ENCODE data around the gene CRADD. TPM values are rescaled to one million over a fixed set of nuclear protein-coding genes. Genes with fewer than 3 reads are reported as not detected.

CRADD gene
- total RNA-seq, 2 experiments from 2014 or later: 7.0 to 11.3 TPM

- Mint-ChIP-seq H3K27ac (no peak overlapping the region), H3K36me3 (ENCODE audit: low read depth) (no peaks in the 10 kb centered on the region), H3K4me3 (no peak overlapping the region), H3K9me3 (no peaks in the 10 kb centered on the region), H3K27me3 (no peaks in the 10 kb centered on the region), H3K4me1 (ENCODE audit: low read depth) (no peaks in the 10 kb centered on the region)
- no peak for DNase-seq
- no peak for TF ChIP-seq CTCF (IDR thresholded peaks at IDR 0.05)
- ChIA-PET POLR2A (no interaction called here), CTCF (no interaction called here)
- no peak for ATAC-seq
- intact Hi-C loops (cut with micrococcal nuclease): no loop called here
These were observed 159.6 kb downstream of the CRADD start for GRCh38 chr12:93836620-93837260.

- POLR2A ChIA-PET: interaction anchor here (1.1 kb wide), 1 partner anchor 64 kb away, joined by 3 read pairs; no protein-coding TSS in a partner anchor
- intact Hi-C loops (cut with micrococcal nuclease): no loop called here
- Mint-ChIP-seq H3K9me3 (no peaks in the 10 kb centered on the region), H3K27ac (no peak overlapping the region), H3K27me3 (no peaks in the 10 kb centered on the region), H3K4me3 (no peak overlapping the region), H3K36me3 (ENCODE audit: low read depth) (no peaks in the 10 kb centered on the region), H3K4me1 (ENCODE audit: low read depth) (no peaks in the 10 kb centered on the region)
- no peak for TF ChIP-seq CTCF (IDR thresholded peaks at IDR 0.05)
- CTCF ChIA-PET: interaction anchor here (0.7 to 1.2 kb wide), 2 partner anchors 11 to 62 kb away, joined by 3 read pairs; no protein-coding TSS in a partner anchor
- DNase-seq: no peak
- no peak for ATAC-seq
These were observed 161.0 kb downstream of the CRADD start for GRCh38 chr12:93838193-93838592.

- Mint-ChIP-seq H3K4me1 (ENCODE audit: low read depth) (no peaks in the 10 kb centered on the region), H3K4me3 (no peak overlapping the region), H3K36me3 (ENCODE audit: low read depth) (no peaks in the 10 kb centered on the region), H3K27me3 (no peaks in the 10 kb centered on the region), H3K27ac (no peak overlapping the region), H3K9me3 (no peaks in the 10 kb centered on the region)
- CTCF ChIA-PET: interaction anchor here (1.2 kb wide), 1 partner anchor 61 kb away, joined by 3 read pairs; no protein-coding TSS in a partner anchor
- ATAC-seq (no peak), DNase-seq (no peak)
- intact Hi-C loops (cut with micrococcal nuclease): no loop called here
- TF ChIP-seq CTCF (IDR thresholded peaks at IDR 0.05): no peak
- POLR2A ChIA-PET: interaction anchor here (1.1 kb wide), 1 partner anchor 65 kb away, joined by 3 read pairs; no protein-coding TSS in a partner anchor
These were observed 161.9 kb downstream of the CRADD start for GRCh38 chr12:93839064-93839463.

GRCh38 chr12:93841671-93842070 is 164.5 kb downstream of the CRADD start:
- Mint-ChIP-seq H3K27ac (no peak overlapping the region), H3K9me3 (no peaks in the 10 kb centered on the region), H3K4me3 (no peak overlapping the region), H3K27me3 (no peaks in the 10 kb centered on the region), H3K4me1 (ENCODE audit: low read depth) (peaks cover 2% of the 10 kb centered on the region), H3K36me3 (ENCODE audit: low read depth) (no peaks in the 10 kb centered on the region)
- DNase-seq (no peak), ATAC-seq (no peak)
- ChIA-PET CTCF (no interaction called here), POLR2A (no interaction called here)
- intact Hi-C loops (cut with micrococcal nuclease): no loop called here
- TF ChIP-seq CTCF (IDR thresholded peaks at IDR 0.05): no peak

DNA sequence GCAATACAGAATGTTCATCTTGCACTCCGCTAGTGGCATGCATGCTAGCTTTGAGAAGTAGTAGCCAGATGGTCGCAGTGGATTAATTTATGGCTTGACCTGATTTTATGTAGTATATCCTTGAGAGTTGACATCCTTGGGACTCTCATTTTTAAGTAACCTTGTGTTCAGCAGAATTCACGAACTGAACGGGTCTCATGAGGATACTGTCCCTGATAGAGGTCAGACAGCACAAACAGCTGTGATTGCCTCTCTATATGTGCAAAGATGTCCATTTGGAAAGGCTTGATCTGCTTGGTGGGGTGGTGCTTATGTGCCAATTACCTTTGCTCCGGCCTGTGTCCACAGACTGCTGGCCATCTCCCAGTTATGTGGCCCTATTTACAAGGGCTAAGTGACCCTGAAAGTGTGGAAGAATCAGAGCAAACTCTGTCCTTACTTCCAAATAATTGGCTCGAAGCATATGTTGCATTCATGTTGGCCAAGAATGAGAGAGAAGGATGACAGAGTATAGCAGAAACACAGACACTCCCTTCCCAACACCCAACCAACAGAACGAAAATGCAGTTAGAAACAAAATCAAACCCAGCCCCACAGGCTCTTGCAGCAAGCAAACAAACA is 167.1 kb downstream of the CRADD start:
- no peak for ATAC-seq
- peaks cover 8% of the 10 kb centered on the region for H3K9me3 Mint-ChIP-seq
- ChIA-PET CTCF (no interaction called here), POLR2A (no interaction called here)
- no peak for DNase-seq
- H3K4me3 Mint-ChIP-seq: no peak overlapping the region
- TF ChIP-seq CTCF (IDR thresholded peaks at IDR 0.05): no peak
- H3K36me3 Mint-ChIP-seq (ENCODE audit: low read depth): peaks cover 9% of the 10 kb centered on the region
- intact Hi-C loops (cut with micrococcal nuclease): no loop called here
- no peak overlapping the region for H3K27ac Mint-ChIP-seq
- no peaks in the 10 kb centered on the region for H3K27me3 Mint-ChIP-seq
- peaks cover 24% of the 10 kb centered on the region for H3K4me1 Mint-ChIP-seq (ENCODE audit: low read depth)
